NCI-H345 treated with DMSO at 0.1 percent for 48 hours (cell line): Measurements from ENCODE around the gene ADAMTSL1.

Experiments used
- DNase-seq: peaks from one replicate; lab custom pipeline; 2025; ENCODE audit not compliant: unreplicated experiment; lab: John Stamatoyannopoulos, UW

ADAMTSL1 gene

DNA sequence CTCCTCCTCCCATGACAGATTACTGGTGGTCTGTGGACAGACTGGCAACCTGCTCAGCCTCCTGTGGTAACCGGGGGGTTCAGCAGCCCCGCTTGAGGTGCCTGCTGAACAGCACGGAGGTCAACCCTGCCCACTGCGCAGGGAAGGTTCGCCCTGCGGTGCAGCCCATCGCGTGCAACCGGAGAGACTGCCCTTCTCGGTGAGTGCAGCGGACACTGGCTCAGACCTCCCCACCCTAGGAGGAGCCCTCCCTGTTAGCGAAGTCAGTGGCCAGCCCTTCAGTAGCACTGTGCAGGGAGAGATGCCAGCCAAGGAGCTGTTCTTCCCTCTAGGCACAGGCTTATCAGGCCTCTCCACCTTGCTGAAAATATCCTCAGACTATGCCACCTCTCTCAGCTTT, 415.6 kb downstream of the ADAMTSL1 start:
- DNase-seq = no peak

DNA sequence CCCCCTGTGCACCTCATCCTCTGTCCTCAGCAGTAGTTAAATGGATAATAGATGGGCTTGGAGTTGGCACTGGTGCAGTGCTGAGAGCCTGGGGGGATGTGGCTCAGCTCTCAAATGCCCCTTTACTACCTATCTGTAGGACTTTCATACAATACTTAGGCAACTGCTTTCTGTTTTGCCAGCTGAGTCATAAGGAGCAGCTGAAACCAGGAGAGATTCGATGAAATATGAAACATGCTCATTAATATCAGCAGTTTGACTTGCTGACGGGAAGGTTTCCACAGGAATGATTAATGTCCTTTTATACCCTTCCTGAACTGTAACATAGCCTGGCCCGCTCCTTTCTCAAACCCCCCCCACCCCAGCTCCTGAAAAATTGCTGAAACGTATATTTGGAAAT, 416.4 kb downstream of the ADAMTSL1 start:
- DNase-seq = no peak

GRCh38 chr9:18891946-18892670, 418.2 kb downstream of the ADAMTSL1 start:
- DNase-seq = no peak

DNA sequence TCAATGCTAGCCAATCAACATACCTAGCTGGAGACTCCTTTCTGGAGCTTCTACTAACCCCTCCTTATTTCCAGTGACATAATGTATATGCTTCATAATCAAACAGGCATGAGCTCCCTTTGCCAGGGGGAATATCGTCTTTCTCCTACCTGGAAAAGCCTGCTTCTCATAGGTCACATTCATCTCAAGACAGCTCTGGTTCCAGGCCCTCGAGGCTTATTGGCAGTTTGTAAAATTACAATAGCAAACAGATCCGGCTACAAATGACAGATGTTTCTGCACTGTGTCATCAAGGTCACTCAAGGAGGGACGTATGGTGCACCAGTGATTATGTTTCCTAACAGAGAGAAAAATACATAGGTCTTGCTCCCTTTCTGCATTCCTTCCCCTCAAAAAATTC, 419.1 kb downstream of the ADAMTSL1 start:
- no peak for DNase-seq

DNA sequence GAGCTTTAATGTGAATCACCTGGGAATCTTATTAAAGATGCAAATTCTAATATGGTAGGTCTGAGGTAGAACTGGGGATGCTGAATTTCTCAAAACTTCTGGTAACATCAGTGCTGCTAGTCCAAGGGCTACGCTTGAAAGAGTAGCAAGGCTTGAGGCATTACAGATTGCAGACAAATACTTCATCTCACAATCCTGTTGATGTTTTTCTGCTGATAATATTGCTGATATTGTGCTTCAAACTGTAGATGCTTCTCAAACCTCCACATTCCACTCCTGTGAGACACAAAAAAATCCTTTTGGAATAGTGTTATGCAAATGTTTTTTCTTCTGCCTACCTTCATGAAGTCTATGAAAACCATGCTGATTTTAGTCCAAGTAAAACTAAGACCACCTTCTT, 419.5 kb downstream of the ADAMTSL1 start:
- DNase-seq = no peak

GRCh38 chr9:18896004-18896403, 422.1 kb downstream of the ADAMTSL1 start:
- no peak for DNase-seq

GRCh38 chr9:18896531-18897179, 422.7 kb downstream of the ADAMTSL1 start:
- DNase-seq = no peak

- no peak for DNase-seq
Measured at GRCh38 chr9:18903450-18903849, 429.5 kb downstream of the ADAMTSL1 start.

DNA sequence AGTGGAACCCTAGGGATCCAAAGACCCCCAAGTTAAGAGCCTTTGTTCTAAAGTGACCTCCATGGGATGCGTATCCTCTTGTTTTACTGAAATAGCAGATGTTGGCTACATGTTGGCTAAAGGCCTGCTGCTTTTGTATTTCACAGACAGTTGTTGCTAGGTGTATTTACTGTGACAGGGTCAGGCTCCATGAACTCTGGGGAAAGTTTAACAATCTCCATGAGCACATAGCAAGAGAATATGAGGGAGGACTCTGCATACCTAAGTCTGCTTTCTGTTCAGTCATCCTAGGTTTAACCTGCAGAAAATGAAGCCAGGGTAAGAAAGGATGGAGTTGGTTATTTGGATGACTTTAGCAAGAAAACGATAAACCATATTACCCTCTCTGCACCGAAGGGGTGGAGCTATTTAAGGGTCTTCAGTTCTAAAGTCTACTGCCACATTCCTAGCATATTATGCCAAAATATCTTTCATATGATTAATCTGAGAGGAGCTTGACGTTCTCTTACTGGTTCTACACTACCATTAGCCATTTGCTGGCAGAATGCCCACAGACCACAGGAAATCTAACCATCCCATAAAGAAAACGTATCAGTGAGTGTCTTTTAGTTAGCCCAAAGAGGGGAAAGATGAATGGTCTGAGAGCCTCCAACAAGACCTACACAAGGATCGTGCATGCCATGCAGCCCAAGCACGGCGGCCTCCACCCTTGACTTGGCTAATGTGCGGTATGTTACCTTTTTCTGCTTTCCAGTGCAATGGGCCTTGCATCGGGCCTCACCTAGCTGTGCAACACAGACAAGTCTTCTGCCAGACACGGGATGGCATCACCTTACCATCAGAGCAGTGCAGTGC, 431.3 kb downstream of the ADAMTSL1 start:
- DNase-seq = no peak

- no peak for DNase-seq
Measured at GRCh38 chr9:18905883-18906629, 432.1 kb downstream of the ADAMTSL1 start.

DNA sequence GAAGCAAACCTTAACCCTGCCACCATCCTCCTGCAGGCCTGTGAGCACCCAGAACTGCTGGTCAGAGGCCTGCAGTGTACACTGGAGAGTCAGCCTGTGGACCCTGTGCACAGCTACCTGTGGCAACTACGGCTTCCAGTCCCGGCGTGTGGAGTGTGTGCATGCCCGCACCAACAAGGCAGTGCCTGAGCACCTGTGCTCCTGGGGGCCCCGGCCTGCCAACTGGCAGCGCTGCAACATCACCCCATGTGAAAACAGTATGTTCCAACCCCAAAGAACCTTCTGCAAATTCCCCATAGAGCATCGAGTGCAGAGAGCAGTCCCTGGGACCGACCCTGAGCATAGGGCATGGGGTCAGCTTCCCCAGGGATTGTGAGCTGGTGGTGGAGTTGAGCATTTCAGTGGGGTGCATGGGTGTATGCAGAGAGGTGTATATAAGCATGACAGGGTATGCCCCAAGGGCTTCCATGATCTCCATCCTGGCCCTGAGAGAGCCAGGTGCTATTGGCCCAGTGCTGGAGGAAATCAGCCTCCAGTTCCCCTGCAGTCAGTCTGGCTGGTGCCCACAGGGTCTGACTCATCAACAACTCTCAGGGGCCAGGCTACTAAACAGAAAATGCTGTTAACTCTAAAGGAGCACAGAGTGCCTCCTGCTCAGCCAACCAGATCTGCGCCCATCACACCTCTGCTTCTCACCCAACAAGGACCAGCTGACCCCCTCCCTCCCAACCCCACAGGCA, 432.9 kb downstream of the ADAMTSL1 start:
- DNase-seq = no peak

DNA sequence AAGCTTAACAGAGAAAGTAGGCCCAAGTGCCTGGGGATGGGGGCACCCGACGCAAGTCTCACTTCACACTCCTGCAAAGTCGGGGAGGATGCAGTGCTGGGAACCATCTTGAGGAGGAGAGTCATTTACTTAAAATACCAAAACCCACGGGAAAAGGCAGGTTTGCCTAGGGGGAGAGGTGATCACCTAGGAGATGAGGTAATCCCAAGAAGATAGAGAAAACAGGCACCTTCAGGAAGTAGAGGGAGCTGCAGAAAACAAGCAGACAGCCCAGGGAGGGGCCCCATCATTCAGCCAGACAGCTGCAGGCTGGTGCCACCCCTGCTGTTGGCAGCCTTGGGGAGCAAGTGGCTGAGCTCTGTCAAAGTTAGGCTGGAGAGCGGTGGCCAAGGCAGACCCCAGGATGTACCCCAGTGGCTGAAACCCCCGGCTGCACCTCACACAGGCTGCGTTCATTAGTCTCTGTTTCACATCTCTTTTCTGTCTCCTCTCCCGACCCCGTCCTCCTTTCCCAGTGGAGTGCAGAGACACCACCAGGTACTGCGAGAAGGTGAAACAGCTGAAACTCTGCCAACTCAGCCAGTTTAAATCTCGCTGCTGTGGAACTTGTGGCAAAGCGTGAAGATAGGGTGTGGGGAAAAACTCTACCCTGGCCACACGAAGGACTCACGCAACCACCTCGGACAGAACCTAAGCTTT, 434.1 kb downstream of the ADAMTSL1 start:
- no peak for DNase-seq

DNA sequence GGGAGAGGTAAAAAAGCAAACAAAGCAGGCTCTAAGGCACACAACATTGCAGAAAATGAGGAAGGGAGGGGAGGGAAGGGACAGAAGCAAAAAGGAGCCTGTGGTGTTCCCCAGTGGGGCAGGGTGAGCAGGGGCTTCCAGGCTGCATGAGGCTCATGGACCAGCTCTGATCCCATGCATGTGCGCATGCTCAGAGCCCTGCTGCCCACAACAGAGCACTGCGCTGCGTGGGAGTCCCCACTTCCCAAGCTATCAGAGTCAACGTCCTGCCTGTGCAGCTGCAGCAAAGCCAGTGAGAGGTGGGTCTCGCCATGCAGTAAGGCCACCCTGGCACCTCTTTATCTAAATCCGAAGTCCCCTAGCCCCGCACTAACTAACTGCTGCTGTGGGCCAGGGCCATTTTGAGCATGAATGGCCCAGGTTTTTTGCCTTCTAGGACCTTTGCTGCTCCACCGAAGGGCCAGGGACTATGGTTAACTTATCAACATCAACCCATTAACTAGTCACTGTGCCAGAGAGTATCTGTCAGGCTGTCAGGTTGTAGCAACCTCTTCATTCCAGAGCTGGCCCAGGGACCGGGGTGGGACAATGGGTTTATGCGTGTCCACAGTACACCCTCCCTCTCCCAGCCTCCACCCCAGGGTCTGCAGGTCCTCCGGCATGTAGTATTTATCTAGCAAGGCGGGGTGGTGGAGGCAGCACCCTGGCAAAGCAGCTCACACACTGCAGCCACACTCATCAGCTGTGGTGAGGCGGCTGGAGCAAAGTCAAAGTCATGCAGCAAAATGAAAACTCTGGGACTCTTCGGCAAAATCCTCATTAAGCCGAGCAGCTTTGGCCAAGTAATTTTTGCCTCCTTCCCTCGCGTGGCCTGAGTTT, 435.4 kb downstream of the ADAMTSL1 start:
- DNase-seq = no peak

DNA sequence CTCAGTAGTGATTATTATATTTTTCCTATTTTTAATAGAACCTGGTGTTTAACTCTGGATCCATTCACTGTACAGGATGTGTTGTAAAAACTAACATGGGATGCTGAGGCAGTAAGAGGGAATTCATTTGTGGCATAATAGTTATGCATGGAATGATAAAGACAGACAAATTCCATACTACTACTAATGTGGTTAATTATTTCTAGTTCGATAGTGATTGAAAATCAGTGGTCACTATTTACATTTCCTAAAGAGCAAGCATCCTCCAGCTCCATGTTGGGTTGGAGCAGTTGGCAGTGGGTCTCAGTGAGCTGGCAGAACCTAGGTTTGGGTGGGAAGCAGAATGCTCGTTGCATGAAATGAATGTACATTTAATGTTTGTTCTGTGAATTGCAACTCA, 436.5 kb downstream of the ADAMTSL1 start:
- no peak for DNase-seq

DNA sequence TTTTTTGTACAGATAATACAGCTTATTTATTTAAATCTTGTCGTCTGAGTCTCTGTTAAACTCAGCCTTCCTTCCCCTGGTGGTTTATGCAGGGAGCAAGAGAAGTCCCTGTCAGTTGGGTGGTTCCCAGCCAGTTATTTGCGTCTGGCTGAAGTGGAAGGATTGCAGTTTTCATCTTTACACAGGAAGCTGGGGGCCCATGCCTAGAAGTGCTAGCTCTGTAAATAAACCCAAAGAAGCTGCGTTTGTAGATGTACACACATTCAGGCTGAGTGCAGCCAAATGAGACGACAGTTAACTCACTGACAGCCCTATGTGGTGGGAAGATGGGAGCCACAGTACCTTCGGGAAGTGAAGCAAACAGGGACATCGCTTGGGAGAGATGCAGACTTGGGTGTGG, 437.0 kb downstream of the ADAMTSL1 start:
- DNase-seq = peak; percentile 46

DNA sequence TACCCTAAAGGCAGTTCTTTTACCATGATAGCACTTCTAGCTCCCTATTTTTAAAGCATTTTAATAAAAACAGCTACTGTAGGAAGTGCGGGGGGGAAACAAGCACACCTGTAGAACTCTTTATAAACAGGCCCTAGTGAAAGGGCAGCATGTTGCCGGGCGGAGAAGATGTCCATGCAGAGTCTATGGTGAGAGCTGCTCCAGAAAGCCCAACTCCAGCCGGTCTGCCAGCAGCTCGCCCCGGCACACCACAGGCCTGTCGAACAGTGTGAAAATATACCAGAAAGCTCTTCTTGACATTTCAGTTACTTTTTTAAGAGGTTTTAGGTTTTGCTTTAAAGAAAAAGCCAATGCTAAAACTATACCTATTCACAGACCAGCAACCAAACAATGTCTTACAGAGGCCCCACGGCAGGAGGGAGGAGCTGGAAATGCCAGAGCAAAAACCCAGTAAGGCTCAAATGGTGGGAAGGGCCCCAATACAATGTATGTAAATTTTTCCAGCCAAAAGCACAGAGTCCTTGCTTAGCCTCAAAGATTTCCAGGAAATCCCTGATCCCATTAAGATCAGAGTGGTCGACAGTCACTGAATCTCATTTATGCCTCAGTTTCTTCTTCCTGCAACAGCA, 437.9 kb downstream of the ADAMTSL1 start:
- DNase-seq = no peak

- DNase-seq = no peak
Measured at GRCh38 chr9:18920141-18921084, 446.5 kb downstream of the ADAMTSL1 start.
